LNCaP clone FGC (cell line): Measurements from ENCODE around the gene UGT1A8.

Source experiments
- DNase-seq: peaks from one replicate; pipeline ENCODE4 v3.0.0-alpha.2; 2011; ENCODE audit warnings: low read depth
- H3K4me3 ChIP-seq: 2 replicates; pipeline ENCODE4 v1.5.1; 2011; ENCODE audit warnings: mild to moderate bottlenecking, low read depth, low read length, control low read depth
- TF ChIP-seq, protein P1 (sequence below): IDR thresholded peaks from 2 replicates; pipeline ENCODE4 v1.5.1; 2012; ENCODE audit warnings: mild to moderate bottlenecking; ENCODE audit not compliant: control insufficient read depth, insufficient read depth; ENCODE audit errors: extremely low read depth

Gene UGT1A8

DNA sequence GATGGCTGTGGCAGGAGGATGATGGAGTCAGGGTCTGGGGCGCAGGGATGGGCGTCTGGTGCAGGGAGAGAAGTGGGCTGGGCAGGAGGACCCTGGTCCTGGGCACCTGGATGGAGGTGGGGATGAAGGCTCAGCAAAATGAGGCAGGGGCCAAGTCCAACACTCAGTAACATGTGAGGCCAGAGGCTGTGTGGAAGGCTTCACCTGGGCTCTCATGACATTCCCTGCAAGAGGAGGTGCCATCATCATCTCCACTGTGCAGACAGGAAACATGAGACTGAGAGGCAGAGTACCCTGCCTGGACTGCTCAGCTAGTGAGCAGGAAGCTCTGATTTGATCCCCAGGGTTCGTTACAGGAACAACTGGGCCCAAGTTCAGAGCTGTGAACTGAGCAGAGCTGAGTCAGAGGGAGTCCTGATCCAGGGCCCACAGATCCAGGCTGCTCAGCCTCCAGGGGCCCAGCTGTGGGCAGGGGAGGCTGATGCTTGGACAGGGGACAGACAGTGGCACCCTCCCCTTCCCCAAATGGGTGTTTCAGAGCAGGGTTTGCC is 200.0 kb downstream of the UGT1A8 start:
- no peak for DNase-seq
- no peak overlapping the region for H3K4me3 ChIP-seq
- TF ChIP-seq, protein P1, sequence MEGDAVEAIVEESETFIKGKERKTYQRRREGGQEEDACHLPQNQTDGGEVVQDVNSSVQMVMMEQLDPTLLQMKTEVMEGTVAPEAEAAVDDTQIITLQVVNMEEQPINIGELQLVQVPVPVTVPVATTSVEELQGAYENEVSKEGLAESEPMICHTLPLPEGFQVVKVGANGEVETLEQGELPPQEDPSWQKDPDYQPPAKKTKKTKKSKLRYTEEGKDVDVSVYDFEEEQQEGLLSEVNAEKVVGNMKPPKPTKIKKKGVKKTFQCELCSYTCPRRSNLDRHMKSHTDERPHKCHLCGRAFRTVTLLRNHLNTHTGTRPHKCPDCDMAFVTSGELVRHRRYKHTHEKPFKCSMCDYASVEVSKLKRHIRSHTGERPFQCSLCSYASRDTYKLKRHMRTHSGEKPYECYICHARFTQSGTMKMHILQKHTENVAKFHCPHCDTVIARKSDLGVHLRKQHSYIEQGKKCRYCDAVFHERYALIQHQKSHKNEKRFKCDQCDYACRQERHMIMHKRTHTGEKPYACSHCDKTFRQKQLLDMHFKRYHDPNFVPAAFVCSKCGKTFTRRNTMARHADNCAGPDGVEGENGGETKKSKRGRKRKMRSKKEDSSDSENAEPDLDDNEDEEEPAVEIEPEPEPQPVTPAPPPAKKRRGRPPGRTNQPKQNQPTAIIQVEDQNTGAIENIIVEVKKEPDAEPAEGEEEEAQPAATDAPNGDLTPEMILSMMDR, result no peak

- H3K4me3 ChIP-seq, result no peak overlapping the region
These were observed 200.7 kb downstream of the UGT1A8 start for GRCh38 chr2:233817995-233818638.

DNA sequence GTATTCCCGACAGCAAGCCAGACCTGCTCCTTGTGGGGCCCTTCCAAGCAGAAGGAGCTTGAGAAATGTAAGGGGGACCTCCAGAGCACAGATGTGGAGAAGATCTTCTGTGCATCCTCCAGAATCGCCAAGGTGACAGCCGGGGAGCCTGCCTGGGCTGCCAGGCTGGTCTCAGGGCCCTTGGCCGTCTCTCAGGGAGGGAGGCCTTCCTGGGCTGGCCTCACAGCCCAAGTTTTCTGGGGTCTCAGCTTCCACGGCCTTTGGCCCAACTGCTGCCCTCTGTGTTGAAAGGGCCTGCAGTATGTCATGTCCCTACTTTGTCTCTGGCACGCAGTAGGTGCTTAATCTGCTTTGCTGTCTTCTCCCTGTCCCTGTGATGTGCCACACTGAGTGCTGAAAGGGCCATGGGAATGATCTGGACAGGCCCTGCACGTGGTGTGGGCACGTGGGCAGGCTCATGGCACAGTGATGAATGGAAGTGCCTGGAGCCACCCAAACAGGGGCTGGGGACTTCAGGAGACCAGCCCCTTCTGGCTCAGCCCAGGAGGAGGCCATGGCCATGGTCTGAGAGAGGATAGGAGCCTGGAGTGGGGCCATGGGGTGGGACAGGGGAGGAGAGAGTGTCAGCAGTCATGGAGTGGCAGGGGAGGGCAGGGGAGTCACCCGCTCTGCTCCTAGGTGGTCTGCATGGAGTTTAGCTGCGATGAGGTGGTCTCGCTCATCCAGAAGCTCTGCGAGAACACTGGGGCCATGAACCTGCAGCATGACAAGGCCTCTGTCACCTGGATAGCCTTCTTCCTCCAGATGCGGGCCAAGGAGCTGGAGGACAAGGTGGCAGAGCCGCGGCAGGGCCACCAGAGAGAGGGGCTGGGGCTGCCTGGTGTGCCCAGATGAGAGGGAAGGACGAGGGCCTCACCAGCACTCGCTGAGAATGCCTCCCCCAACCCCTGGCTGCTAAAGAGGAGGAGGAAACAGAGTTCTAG is 201.5 kb downstream of the UGT1A8 start:
- no peak overlapping the region for H3K4me3 ChIP-seq
- TF ChIP-seq, protein P1, result no peak
- no peak for DNase-seq

More at GRCh38 chr2:233817995-233818638, 200.7 kb downstream of the UGT1A8 start:
- DNase-seq, result no peak
- TF ChIP-seq, protein P1, result no peak

GRCh38 chr2:233819884-233820773 is 202.7 kb downstream of the UGT1A8 start:
- DNase-seq, result no peak
- no peak overlapping the region for H3K4me3 ChIP-seq
- TF ChIP-seq, protein P1, result no peak

DNA sequence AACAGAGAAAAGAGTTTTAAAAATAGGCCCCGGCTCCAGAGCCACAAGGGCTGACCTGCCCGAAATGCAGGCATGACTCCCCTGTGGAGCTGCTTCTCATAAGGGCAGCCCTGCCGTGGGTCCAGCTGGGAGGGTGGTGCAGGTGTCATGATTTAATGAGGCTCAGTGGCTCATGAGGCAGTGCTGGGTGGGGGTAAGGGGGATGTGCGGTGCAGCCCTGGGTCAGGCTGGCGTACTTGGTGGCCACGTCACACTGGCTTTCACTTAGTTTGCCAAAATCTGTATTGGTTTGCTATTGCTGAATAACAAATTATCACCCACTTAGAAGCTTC is 203.3 kb downstream of the UGT1A8 start:
- TF ChIP-seq, protein P1, result no peak
- no peak overlapping the region for H3K4me3 ChIP-seq
- no peak for DNase-seq

DNA sequence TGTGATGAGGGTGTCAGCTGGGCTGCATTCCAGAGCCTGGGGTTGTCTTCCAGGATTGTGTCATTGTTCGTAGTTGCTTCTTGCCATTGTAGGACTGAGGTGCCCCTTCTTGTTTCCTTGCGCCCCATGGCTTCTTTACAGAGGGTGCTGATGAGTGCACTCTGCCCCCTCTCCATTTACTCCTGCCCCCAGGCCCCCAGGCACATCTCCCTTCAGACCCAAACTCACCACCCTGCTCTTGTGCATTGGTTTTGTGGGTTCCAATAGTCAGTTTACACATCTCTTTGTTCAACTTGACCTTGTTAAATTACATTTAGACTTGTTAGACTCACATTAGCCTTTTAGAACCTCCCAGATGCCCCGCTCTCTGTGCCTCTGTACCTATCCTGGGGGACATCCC is 203.8 kb downstream of the UGT1A8 start:
- H3K4me3 ChIP-seq, result no peak overlapping the region
- TF ChIP-seq, protein P1, result no peak
- DNase-seq, result no peak
